Activated CD4-positive, alpha-beta T cell treated with anti-CD3 and anti-CD28 coated beads, Interleukin-2, amount 50 U/mL, for 4 hours (primary cell): ENCODE measurements around the gene REM2.
"Not testable (repeated sequence)": the region's sequence is repeated elsewhere in the genome, so short reads cannot be mapped to it uniquely, and the experiment has no call there.

Source experiments
- DNase-seq, 2 experiments: peaks; one replicate each; pipeline ENCODE4 v3.0.0-alpha.2; 2020

The REM2 gene

GRCh38 chr14:22848351-22849164 is 34.5 kb upstream of the REM2 start:
- DNase-seq: no peak

- DNase-seq: no peak
Measured at GRCh38 chr14:22849212-22849819, 33.7 kb upstream of the REM2 start.

- no peak for DNase-seq
Measured at GRCh38 chr14:22850944-22851764, 31.9 kb upstream of the REM2 start.

GRCh38 chr14:22852178-22852577 is 30.8 kb upstream of the REM2 start:
- not testable (repeated sequence) for DNase-seq

- DNase-seq: no peak
Measured at GRCh38 chr14:22852599-22852939, 30.5 kb upstream of the REM2 start.

GRCh38 chr14:22852940-22853767 is 29.9 kb upstream of the REM2 start:
- DNase-seq: peak; percentile 90 to 94

GRCh38 chr14:22854296-22854695 is 28.7 kb upstream of the REM2 start:
- not testable (repeated sequence) for DNase-seq

GRCh38 chr14:22854963-22855724 is 27.9 kb upstream of the REM2 start:
- no peak for DNase-seq

- DNase-seq: no peak
Measured at GRCh38 chr14:22856428-22856827, 26.6 kb upstream of the REM2 start.

GRCh38 chr14:22860377-22860776 is 22.6 kb upstream of the REM2 start:
- not testable (repeated sequence) for DNase-seq

GRCh38 chr14:22861651-22862050 is 21.4 kb upstream of the REM2 start:
- no peak for DNase-seq

- DNase-seq: no peak
Measured at GRCh38 chr14:22864979-22865378, 18.0 kb upstream of the REM2 start.

- no peak for DNase-seq
Measured at GRCh38 chr14:22865424-22866405, 17.3 kb upstream of the REM2 start.

- DNase-seq: no peak
Measured at GRCh38 chr14:22866874-22867273, 16.1 kb upstream of the REM2 start.

- no peak for DNase-seq
Measured at GRCh38 chr14:22870811-22871223, 12.2 kb upstream of the REM2 start.

- peak; percentile 80 to 83 for DNase-seq
Measured at GRCh38 chr14:22871224-22872032, 11.6 kb upstream of the REM2 start, which contains the start of gene LRP10. TSS of gene LRP10 (plus strand) at chr14:22871740. CDS start at chr14:22872304, 564 bp downstream.

- peak; percentile 61 to 69 for DNase-seq
Measured at GRCh38 chr14:22872033-22872832, 10.8 kb upstream of the REM2 start.

- no peak for DNase-seq
Measured at GRCh38 chr14:22872833-22873520, 10.0 kb upstream of the REM2 start.
